HepG2 (cell line): ENCODE data around the gene MXD1. TPM values are rescaled to one million over a fixed set of nuclear protein-coding genes. Genes with fewer than 3 reads are reported as not detected.
A peak's percentile ranks its signal among the peaks of the same experiment; 100 is the strongest.

Experiments used
- AGO1 ChIP-seq: fragments of 200-400 bp; formaldehyde crosslinking; IDR thresholded peaks from 2 replicates; pipeline ENCODE4 v1.6.1; 2017; ENCODE audit warnings: mild to moderate bottlenecking, low read depth, low read length, moderate library complexity; ENCODE audit not compliant: poor library complexity, severe bottlenecking
- CREBL2 ChIP-seq: sonication (generic); formaldehyde crosslinking; IDR thresholded peaks from 2 replicates; pipeline ENCODE4 v1.8.1; 2023; ENCODE audit warnings: missing genetic modification reagents, mild to moderate bottlenecking, borderline replicate concordance
- ESRRA ChIP-seq: sonication (generic); formaldehyde crosslinking; IDR thresholded peaks from 2 replicates; pipeline ENCODE4 v1.5.1; 2020; ENCODE audit warnings: mild to moderate bottlenecking, low read depth, missing genetic modification reagents
- HNF1A ChIP-seq, 2 experiments: sonication (generic) in 1 of 2; formaldehyde crosslinking in 1 of 2; IDR thresholded peaks; 2 replicates each; pipeline versions ENCODE4 v1.4.0 to v1.6.1; 2016 to 2020; ENCODE audit warnings: borderline replicate concordance in 1 of 2, low read depth in 1 of 2, mild to moderate bottlenecking in 1 of 2, missing genetic modification reagents in 1 of 2
- IKZF1 ChIP-seq: fragments of 450-650 bp; IDR thresholded peaks from 2 replicates; pipeline ENCODE4 v1.7.1; 2016
- MXD3 ChIP-seq: IDR thresholded peaks from 2 replicates; pipeline ENCODE4 v1.6.1; 2016; ENCODE audit warnings: mild to moderate bottlenecking, missing biosample characterization, missing genetic modification reagents
- MXD4 ChIP-seq: IDR thresholded peaks from 2 replicates; pipeline ENCODE4 v1.6.1; 2016; ENCODE audit warnings: mild to moderate bottlenecking, missing biosample characterization, missing genetic modification reagents
- PAX8 ChIP-seq: sonication (generic); formaldehyde crosslinking; IDR thresholded peaks from 2 replicates; pipeline ENCODE4 v1.8.0; 2022; ENCODE audit warnings: mild to moderate bottlenecking, missing genetic modification reagents, borderline replicate concordance
- PRDM4 ChIP-seq: sonication (generic); formaldehyde crosslinking; IDR thresholded peaks from 2 replicates; pipeline ENCODE4 v1.9.0; 2021; ENCODE audit warnings: missing genetic modification reagents, borderline replicate concordance
- RBM22 ChIP-seq: fragments of 200-400 bp; formaldehyde crosslinking; optimal IDR thresholded peaks from 2 replicates; pipeline ENCODE3; 2017; ENCODE audit warnings: mild to moderate bottlenecking, low read length, moderate library complexity
- SIN3A ChIP-seq: IDR thresholded peaks from 2 replicates; pipeline ENCODE4 v1.6.1; 2011; ENCODE audit warnings: low read depth, mild to moderate bottlenecking, control low read depth, low read length, borderline replicate concordance
- SMAD1 ChIP-seq: sonication (generic); formaldehyde crosslinking; IDR thresholded peaks from 2 replicates; pipeline ENCODE4 v1.4.0; 2020; ENCODE audit warnings: missing genetic modification reagents, low read depth, mild to moderate bottlenecking, borderline replicate concordance
- ZNF136 ChIP-seq: sonication (generic); formaldehyde crosslinking; IDR thresholded peaks from 2 replicates; pipeline ENCODE4 v1.8.1; 2022; ENCODE audit warnings: low read depth, mild to moderate bottlenecking, moderate library complexity, missing genetic modification reagents
- ZNF143 ChIP-seq: sonication (generic); formaldehyde crosslinking; IDR thresholded peaks from 2 replicates; pipeline ENCODE4 v1.4.0; 2020; ENCODE audit warnings: missing genetic modification reagents
- ZNF264 ChIP-seq: sonication (generic); formaldehyde crosslinking; IDR thresholded peaks from 2 replicates; pipeline ENCODE4 v1.4.0; 2020; ENCODE audit warnings: missing genetic modification reagents
- ZNF446 ChIP-seq: sonication (generic); formaldehyde crosslinking; IDR thresholded peaks from 2 replicates; pipeline ENCODE4 v1.5.0; 2020; ENCODE audit warnings: mild to moderate bottlenecking, missing genetic modification reagents
- ZNF556 ChIP-seq: sonication (generic); formaldehyde crosslinking; IDR thresholded peaks from 2 replicates; pipeline ENCODE4 v1.4.0; 2020; ENCODE audit warnings: mild to moderate bottlenecking, missing genetic modification reagents, borderline replicate concordance
- ZNF563 ChIP-seq: sonication (generic); formaldehyde crosslinking; IDR thresholded peaks from 2 replicates; pipeline ENCODE4 v1.8.0; 2022; ENCODE audit warnings: mild to moderate bottlenecking, moderate library complexity, missing genetic modification reagents
- ZNF616 ChIP-seq: sonication (generic); formaldehyde crosslinking; IDR thresholded peaks from 2 replicates; pipeline ENCODE4 v1.5.0; 2020; ENCODE audit warnings: low read depth, mild to moderate bottlenecking, missing genetic modification reagents
- ZSCAN9 ChIP-seq: IDR thresholded peaks from 2 replicates; pipeline ENCODE4 v1.6.1; 2016; ENCODE audit warnings: borderline replicate concordance
- polyA plus RNA-seq, 8 experiments: library from polyadenylated mRNA; depleted of rRNA in 3 of 8; stranded (reverse) in 7 of 8; unstranded in 1 of 8; fragments of >200 nt; fragmentation: Illumina TruSeq in 4 of 8; extraction: Trizol in 4 of 8; gene quantifications; 2 replicates each; pipeline versions ENCODE4 v1.2.1 to v1.2.3, GENCODE V29; 2011 to 2016; ENCODE audit warnings: low read depth in 4 of 8, missing spikeins in 1 of 8, mixed read lengths in 1 of 8; ENCODE audit not compliant: insufficient read depth in 1 of 8
- total RNA-seq, 5 experiments: library from RNA; depleted of rRNA; stranded (reverse); fragments of >200 nt; fragmentation: Illumina TruSeq; extraction: Trizol; gene quantifications; 2 replicates each; pipeline ENCODE4 v1.2.3, GENCODE V29; 2016; ENCODE audit warnings: low read depth in 1 of 5

The MXD1 gene
- total and polyA plus RNA-seq, 2 of the 13 experiments (the other 11 are each of a cell fraction or from before 2014, with no cell fraction given): 6.4 to 14.9 TPM

GRCh38 chr2:69914950-69915945 lies at the start of gene MXD1 (continued):
- no peak for TF ChIP-seq MXD3
- no peak for TF ChIP-seq RBM22
- no peak for TF ChIP-seq ZNF556 (CRISPR knock-in tag)
- no peak; the same call in 1 of the 2 replicates for TF ChIP-seq SMAD1 (CRISPR knock-in tag)
- TF ChIP-seq ESRRA (CRISPR knock-in tag): no peak
- TF ChIP-seq MXD4: peak; percentile 64; the same call in 1 of the 2 replicates
- no peak for TF ChIP-seq ZNF264 (CRISPR knock-in tag)
- no peak for TF ChIP-seq ZSCAN9 (CRISPR knock-in tag)
- no peak for TF ChIP-seq PRDM4
- peak; percentile 50; the same call in 1 of the 2 replicates for TF ChIP-seq ZNF563 (CRISPR knock-in tag)
- TF ChIP-seq ZNF143 (CRISPR knock-in tag): no peak
- no peak for TF ChIP-seq HNF1A (IDR thresholded peaks at IDR 0.05; ENCODE audit: low read depth)
- no peak for TF ChIP-seq HNF1A (CRISPR knock-in tag; IDR thresholded peaks at IDR 0.05; ENCODE audit: borderline replicate concordance)
- TF ChIP-seq ZNF616 (CRISPR knock-in tag): no peak; the same call in none of the 2 replicates
- no peak for TF ChIP-seq IKZF1
- no peak for TF ChIP-seq CREBL2 (CRISPR knock-in tag)
- no peak for TF ChIP-seq PAX8 (CRISPR knock-in tag)
- TF ChIP-seq AGO1: no peak
- no peak for TF ChIP-seq ZNF136
- TF ChIP-seq SIN3A: peak; percentile 91; the same call in 1 of the 2 replicates
- TF ChIP-seq ZNF446 (CRISPR knock-in tag): peak; percentile 88
